HL-60/S4 treated with phorbol 12-myristate 13-acetate at 8.2 ng/mL for 4 days and 3 days (cell line): Measurements from ENCODE around the gene GABRB3.
"Not testable (repeated sequence)": the region's sequence is repeated elsewhere in the genome, so short reads cannot be mapped to it uniquely, and the experiment has no call there.

Source experiments
- in situ Hi-C: fragments of 300-500 bp; cut with MboI; formaldehyde crosslinking; loops from 2 replicates; pipeline ENCODE4 v1.15.0; 2022; ENCODE audit warnings: low sequenced_read_pairs

The GABRB3 gene

GRCh38 chr15:26736502-26737248 is 36.2 kb downstream of the GABRB3 start:
- in situ Hi-C loops = no loop called here

DNA sequence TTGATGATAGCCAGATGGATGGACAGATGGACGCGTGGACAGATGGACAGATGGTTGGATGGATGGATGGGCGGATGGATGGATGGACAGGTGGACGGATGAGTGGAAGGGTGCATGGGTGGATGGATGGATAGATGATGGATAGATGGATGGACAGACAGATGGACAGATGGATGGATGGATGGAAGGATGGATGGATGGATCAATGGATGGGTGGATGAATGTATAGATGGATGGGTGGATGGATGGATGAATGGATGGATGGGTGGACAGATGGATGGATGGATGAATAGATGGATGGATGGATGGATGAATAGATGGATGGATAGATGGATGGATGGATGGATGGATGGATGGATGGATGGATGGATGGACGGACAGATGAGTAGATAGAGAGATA is 40.9 kb downstream of the GABRB3 start:
- in situ Hi-C loops = no loop called here

DNA sequence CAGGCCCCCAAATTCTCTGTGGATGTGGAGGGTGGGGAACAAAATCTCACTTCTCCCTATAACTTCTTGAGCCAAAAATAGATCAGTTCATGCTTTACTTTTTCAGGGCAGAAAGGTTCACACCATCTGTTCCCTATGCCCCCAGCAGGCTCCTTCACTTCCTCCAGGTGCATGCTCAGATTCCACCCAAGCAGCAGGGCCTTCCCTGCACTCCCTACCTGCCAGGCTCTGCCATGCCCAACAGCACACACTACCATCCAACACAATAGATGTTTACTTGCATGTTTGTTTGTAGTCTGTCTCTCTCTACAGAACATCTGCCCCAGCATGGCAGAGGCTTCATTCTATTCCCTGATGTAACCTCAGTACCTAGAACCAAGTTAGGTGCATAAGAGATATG is 43.3 kb downstream of the GABRB3 start:
- in situ Hi-C loops = no loop called here

GRCh38 chr15:26729030-26729429 is 43.8 kb downstream of the GABRB3 start:
- in situ Hi-C loops = no loop called here

- in situ Hi-C loops = no loop called here
Measured at GRCh38 chr15:26724381-26725150, 48.3 kb downstream of the GABRB3 start.

DNA sequence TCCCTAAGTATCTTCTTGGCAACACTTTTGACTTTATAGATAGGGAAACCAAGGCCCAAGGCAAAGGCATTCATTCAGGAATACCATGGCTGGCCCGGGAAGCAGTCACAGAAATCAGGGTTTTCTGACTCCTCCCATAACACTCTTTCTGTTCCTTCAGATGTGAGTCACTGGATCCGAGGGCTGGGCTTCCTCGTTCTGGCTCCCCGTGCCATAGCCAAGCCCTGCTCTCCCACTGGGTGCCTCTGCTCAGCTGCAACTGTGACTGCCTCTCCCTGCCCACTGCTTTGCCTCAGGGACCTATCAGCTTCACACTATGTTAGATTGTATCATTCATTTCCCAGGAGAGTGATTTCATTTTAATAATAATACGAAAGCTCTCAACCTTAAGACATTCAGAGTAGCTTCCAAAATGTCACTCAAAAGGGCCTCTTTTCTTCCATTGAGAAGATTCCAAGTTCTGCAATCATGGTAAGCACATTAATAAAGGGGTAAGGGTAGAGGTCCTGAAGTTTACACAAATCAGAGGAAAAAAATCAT is 50.2 kb downstream of the GABRB3 start:
- in situ Hi-C loops = no loop called here

DNA sequence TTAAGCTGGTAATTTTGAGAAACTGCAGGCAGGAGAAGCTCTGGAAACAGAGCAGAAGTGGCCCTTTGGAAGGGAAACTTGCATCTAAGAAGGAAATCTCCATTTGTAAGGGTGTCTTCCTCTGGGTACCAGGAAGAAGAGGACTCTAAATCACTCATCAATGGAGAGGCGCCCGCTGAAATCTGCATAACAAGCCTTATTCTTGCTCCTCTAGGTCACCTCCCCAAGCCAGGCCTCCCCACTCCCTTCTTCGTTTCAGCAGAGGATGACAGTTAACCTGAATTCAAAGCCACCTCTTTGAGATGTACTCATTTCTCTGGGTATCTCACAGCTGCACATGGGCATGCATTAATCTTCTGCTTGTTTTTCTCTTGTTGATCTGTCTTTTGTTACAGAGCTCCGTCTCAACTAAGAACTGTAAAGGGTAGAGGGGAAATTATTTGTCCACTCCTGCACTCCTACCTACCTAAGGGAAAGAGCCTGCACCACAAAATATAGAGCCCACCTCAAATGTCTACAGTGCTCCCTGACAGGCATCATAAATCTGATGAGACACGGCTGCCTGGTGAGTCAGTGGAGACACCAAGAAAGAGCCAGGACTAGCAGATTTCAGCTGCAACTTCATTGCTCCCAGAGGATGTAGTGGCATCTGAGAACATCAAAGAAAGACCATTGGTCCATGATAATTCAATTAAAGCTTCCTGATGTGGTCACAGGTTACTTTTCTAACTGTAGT is 51.5 kb downstream of the GABRB3 start:
- in situ Hi-C loops = no loop called here

- in situ Hi-C loops = no loop called here
Measured at GRCh38 chr15:26720546-26720945, 52.3 kb downstream of the GABRB3 start.

GRCh38 chr15:26719866-26720265 is 53.0 kb downstream of the GABRB3 start:
- in situ Hi-C loops = not testable (repeated sequence)

DNA sequence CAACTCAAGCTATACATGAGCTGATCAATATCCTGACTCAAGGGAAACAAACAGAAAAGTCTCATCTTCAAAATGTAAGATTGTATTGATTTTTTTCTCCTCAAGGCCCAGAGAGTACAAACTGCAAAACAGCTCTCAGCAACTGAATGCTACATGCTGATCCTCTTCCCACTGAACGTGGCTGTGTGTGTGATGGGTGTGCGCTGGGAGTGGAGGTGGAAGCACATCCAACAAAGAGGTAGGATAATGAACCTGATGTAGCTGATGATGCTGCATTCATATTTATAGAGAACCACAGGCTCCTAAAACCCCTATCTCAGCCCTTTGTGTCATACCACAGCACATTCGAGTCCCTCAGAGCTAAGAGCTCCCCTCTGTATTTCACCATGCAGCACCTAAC is 56.8 kb downstream of the GABRB3 start:
- in situ Hi-C loops = no loop called here

- in situ Hi-C loops = no loop called here
Measured at GRCh38 chr15:26713498-26713897, 59.4 kb downstream of the GABRB3 start.

GRCh38 chr15:26712335-26712734 is 60.5 kb downstream of the GABRB3 start:
- in situ Hi-C loops = no loop called here

DNA sequence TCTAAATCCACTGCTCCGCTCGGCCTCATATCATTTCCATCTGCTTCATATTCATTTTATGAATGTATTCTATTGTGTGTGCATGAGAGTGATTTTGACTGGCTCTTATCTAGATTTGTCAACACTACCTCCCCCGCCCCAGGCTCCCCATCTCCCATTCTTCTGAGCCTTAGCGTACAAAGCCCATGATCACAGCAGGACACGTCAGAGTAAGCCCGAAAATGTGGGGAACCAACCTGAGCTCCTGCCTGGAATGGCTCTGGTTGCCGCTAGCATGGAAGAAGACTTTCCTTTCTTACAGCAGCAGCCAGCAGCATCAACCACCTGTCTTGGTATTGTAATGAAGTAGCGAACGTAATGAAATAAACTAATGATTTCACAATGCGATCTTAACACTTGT is 61.4 kb downstream of the GABRB3 start:
- in situ Hi-C loops = no loop called here

GRCh38 chr15:26702381-26702780 is 70.5 kb downstream of the GABRB3 start:
- in situ Hi-C loops = no loop called here

- in situ Hi-C loops = no loop called here
Measured at GRCh38 chr15:26698555-26698954, 74.3 kb downstream of the GABRB3 start.

GRCh38 chr15:26697913-26698312 is 75.0 kb downstream of the GABRB3 start:
- in situ Hi-C loops = no loop called here

DNA sequence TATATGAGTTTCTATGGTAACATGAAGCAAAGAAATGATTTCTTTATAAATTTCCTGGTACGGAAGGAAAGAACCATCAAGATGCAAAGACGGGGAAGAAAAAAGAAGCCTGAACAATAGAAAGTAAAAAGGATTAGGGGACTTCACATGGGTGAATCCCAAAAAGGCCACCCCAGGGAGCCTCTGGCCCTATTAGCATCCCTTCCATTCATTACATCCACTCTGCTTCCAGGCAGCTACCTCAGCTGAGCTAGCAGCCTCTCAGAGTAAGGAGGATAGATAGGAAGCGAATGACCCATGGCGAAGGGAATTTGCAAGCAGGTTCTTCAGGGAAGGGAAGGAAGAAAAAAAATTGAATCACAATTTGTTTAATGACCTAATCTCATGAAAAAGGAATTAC is 81.6 kb downstream of the GABRB3 start:
- in situ Hi-C loops = no loop called here

DNA sequence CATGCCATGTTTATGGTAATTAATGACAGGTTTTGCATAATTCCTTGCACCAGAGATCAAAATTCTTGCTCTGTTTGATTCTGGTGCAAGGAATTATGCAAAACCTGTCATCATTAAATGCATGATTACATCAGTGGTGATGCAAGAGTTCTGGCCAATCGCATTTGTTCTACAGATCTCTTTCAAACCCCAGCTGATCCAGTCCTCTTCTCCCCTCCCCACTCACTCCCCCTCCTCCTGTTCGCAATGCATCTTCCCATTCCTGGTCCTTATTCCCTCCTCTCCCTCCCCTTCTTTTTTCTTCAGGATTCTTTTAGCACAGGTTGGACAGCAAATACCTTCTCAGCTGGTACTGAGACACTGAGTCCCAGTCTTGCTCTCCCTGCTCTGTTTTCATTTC is 82.1 kb downstream of the GABRB3 start:
- in situ Hi-C loops = no loop called here

DNA sequence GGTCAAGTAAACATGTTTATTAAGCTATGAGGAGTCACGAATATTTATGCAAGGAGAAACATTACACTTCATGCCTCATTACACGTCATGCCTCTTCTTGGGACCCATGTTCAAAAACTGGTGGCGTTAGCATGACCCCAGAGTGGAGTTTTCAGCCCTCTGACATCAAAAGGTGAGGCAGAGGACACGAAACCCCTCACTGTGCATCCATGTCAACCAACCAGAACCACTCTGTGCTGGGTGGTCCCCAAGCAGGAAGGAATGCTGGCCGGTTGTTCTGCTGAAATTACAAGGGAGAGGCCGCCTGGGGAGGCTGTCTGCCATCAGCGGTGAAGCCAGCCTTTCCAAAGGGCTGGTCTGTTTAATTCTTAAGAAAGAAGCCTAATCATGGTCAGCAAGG is 83.4 kb downstream of the GABRB3 start:
- in situ Hi-C loops = no loop called here

DNA sequence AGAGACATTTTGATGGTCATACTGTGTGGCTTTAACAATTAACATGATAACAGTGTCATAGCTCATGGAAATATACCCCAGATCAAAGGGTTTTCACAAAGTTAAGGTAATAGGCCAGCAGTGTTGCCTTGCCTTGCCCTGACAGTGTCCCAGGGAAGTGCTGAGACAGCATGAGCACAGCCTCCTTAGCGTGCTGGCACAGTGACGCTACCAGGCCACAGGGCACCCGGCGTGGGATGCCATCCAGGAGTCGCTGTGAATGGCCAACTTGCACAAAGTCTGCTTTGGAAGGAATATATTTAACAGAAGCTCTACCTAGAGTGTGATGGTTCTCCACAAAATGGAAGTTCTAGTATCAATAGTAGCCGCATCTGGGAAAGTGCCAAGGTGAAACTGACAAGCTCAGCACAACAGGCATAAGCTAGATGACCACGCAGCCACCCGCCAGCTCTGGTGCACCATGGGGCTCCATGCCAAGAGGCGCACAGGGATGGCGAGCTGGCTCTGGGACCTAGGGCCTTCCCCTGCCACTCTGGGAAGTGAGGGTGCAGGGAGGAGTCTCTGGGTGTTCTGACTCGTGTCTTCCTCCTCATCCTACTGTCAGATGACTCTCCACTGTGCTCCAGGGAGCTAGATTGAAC is 86.2 kb downstream of the GABRB3 start:
- in situ Hi-C loops = no loop called here

GRCh38 chr15:26682598-26683164 is 90.2 kb downstream of the GABRB3 start:
- in situ Hi-C loops = no loop called here
